Nephron (organoid): ENCODE data around the gene VTI1A.

Experiments
- H3K27ac Mint-ChIP-seq, 3 experiments: 2 replicates each; pipeline ENCODE4 v1.8.0; 2020; ENCODE audit warnings: mixed read lengths in 3 of 3, mild to moderate bottlenecking in 2 of 3, moderate library complexity in 1 of 3
- H3K27me3 Mint-ChIP-seq: 2 replicates; pipeline ENCODE4 v1.8.0; 2021; ENCODE audit warnings: low read depth, mild to moderate bottlenecking, moderate library complexity, mixed read lengths
- H3K36me3 Mint-ChIP-seq: 2 replicates; pipeline ENCODE4 v1.8.0; 2020; ENCODE audit warnings: low read depth, mixed read lengths
- H3K4me1 Mint-ChIP-seq: 2 replicates; pipeline ENCODE4 v1.8.0; 2020; ENCODE audit warnings: mixed read lengths
- H3K4me3 Mint-ChIP-seq, 3 experiments: 2 replicates each; pipeline ENCODE4 v1.8.0; 2020; ENCODE audit warnings: mild to moderate bottlenecking in 3 of 3, mixed read lengths in 3 of 3, moderate library complexity in 2 of 3
- H3K9me3 Mint-ChIP-seq: 2 replicates; pipeline ENCODE4 v1.8.0; 2020; ENCODE audit warnings: mixed read lengths
- TF ChIP-seq, protein P1 (sequence below), 3 experiments: fragments of 200-600 bp; sonication (generic); IDR thresholded peaks; one replicate each; pipeline ENCODE4 v1.5.0; 2021; ENCODE audit warnings: antibody characterized with exemption in 3 of 3; ENCODE audit not compliant: unreplicated experiment in 3 of 3

The VTI1A gene

DNA sequence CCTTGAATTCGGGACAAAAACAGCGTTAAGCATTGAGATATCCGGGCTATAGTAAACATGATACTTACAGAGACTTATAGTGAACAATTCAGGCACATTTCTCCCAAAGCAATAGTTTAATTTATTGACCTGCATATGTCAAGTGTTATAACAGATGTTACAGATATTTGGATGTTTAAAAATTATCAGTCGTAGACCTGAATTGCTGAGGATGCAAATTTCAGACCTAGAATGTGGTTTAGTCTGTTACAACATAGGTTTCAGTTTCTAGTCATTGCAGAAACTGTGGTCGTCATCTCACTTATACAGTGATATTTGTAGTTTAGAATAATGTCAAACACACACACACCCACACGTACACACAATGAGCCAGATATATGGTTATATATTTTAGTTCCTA is 85.2 kb downstream of the VTI1A start:
- Mint-ChIP-seq H3K36me3 (peaks cover 3% of the 10 kb centered on the region), H3K27ac (peak overlapping the region in 2 of 3 experiments; percentile 75 to 78), H3K4me1 (peaks cover 14% of the 10 kb centered on the region), H3K9me3 (no peaks in the 10 kb centered on the region), H3K27me3 (no peaks in the 10 kb centered on the region), H3K4me3 (peak overlapping the region in 1 of 3 experiments; percentile 73)
- TF ChIP-seq, protein P1, sequence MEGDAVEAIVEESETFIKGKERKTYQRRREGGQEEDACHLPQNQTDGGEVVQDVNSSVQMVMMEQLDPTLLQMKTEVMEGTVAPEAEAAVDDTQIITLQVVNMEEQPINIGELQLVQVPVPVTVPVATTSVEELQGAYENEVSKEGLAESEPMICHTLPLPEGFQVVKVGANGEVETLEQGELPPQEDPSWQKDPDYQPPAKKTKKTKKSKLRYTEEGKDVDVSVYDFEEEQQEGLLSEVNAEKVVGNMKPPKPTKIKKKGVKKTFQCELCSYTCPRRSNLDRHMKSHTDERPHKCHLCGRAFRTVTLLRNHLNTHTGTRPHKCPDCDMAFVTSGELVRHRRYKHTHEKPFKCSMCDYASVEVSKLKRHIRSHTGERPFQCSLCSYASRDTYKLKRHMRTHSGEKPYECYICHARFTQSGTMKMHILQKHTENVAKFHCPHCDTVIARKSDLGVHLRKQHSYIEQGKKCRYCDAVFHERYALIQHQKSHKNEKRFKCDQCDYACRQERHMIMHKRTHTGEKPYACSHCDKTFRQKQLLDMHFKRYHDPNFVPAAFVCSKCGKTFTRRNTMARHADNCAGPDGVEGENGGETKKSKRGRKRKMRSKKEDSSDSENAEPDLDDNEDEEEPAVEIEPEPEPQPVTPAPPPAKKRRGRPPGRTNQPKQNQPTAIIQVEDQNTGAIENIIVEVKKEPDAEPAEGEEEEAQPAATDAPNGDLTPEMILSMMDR (IDR thresholded peaks at IDR 0.05; ENCODE audit: unreplicated experiment in 3 of 3) = no peak

DNA sequence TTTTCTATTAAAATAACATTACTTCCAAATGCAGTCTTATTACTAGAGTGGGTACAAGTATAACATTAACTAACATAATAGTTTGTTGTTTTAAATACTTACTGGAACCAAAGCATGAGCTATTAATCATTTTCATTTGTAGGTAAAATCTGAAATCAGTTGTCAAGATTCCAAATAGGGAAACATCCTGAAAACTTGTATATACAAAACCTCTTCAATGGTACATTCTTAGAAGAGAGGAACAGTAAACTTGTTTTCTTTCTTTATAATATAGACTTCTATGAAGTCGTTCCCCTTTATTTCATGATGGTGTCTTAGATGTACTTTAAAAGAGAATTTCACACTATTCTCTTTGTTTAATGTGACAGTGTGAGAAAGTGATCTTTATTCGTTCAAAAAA is 85.9 kb downstream of the VTI1A start:
- Mint-ChIP-seq H3K27me3 (no peaks in the 10 kb centered on the region), H3K9me3 (no peaks in the 10 kb centered on the region), H3K4me3 (no peak overlapping the region), H3K27ac (no peak overlapping the region), H3K4me1 (peaks cover 14% of the 10 kb centered on the region), H3K36me3 (peaks cover 4% of the 10 kb centered on the region)
- TF ChIP-seq, protein P1 (IDR thresholded peaks at IDR 0.05; ENCODE audit: unreplicated experiment in 3 of 3) = no peak

DNA sequence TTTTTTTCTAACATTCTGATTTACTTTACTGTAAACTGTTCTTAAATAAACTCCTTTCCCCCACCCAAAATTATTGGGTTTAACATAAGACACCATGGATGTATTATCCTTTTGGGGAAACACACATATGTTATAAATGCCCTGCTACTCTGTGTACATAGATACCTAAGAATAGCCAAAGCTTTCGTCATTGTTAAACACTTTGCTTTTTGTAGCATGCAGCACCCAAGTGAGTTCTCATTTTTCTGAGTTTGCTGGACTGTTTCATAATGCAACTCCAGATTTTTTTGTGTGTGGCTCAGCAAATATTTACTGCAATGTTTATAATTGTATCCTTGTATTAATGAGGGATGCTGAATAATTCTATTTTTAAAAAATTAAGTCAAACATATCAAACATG is 86.9 kb downstream of the VTI1A start:
- no peak overlapping the region for H3K4me3 Mint-ChIP-seq
- TF ChIP-seq, protein P1 (IDR thresholded peaks at IDR 0.05; ENCODE audit: unreplicated experiment in 3 of 3) = no peak
- H3K9me3 Mint-ChIP-seq = no peaks in the 10 kb centered on the region
- H3K36me3 Mint-ChIP-seq = peaks cover 8% of the 10 kb centered on the region
- no peak overlapping the region for H3K27ac Mint-ChIP-seq
- peaks cover 14% of the 10 kb centered on the region for H3K4me1 Mint-ChIP-seq
- H3K27me3 Mint-ChIP-seq = no peaks in the 10 kb centered on the region

DNA sequence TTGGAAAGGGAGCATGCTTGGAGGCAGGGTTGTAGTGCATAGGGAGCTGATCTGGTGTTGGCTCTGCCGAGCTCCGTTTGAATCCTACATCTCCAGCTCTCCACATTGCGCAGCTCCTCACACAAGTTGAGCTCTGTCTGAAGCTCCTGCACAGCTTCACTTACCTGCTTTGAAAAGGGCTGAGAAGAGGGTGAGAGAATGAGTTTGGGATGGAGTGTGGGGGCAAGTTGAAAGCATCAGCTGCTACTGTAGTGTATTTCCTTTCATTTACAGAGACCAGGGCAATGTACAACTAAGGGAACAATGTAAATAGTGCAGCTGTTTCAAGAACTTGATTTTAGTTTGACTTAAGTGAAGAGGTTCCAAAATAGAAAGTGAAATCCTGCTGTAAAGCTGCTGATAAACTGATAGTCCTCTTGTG is 88.5 kb downstream of the VTI1A start:
- Mint-ChIP-seq H3K27ac (peak overlapping the region; percentile 16 to 30 (median 19)), H3K9me3 (no peaks in the 10 kb centered on the region), H3K4me3 (peak overlapping the region in 1 of 3 experiments; percentile 7), H3K36me3 (peaks cover 15% of the 10 kb centered on the region), H3K4me1 (peaks cover 14% of the 10 kb centered on the region), H3K27me3 (no peaks in the 10 kb centered on the region)
- TF ChIP-seq, protein P1 (IDR thresholded peaks at IDR 0.05; ENCODE audit: unreplicated experiment in 3 of 3) = no peak

GRCh38 chr10:112536663-112537062 is 89.6 kb downstream of the VTI1A start:
- H3K4me3 Mint-ChIP-seq = no peak overlapping the region
- TF ChIP-seq, protein P1 (IDR thresholded peaks at IDR 0.05; ENCODE audit: unreplicated experiment in 3 of 3) = no peak

DNA sequence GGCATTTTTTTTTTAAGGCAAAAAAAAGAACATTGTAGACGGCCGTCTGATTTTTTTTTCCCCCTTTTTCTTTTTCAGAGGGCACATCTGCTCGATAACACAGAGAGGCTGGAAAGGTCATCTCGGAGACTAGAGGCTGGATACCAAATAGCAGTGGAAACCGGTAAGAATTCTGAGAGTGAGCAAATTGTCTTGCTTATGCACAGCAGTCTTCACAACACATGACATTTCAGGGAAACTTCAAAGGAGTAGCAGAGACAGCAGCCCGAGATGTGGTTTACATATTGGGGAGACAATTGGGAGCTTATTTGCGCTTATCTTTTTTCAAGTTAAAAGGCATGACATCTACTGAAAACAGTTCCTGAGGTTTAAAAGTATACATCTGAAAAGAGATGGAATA is 91.2 kb downstream of the VTI1A start:
- TF ChIP-seq, protein P1 (IDR thresholded peaks at IDR 0.05; ENCODE audit: unreplicated experiment in 3 of 3) = no peak

More at GRCh38 chr10:112536663-112537062, 89.6 kb downstream of the VTI1A start:
- Mint-ChIP-seq H3K36me3 (peaks cover 14% of the 10 kb centered on the region), H3K27me3 (no peaks in the 10 kb centered on the region), H3K27ac (no peak overlapping the region), H3K9me3 (no peaks in the 10 kb centered on the region), H3K4me1 (peaks cover 13% of the 10 kb centered on the region)

More for the DNA sequence above, 91.2 kb downstream of the VTI1A start:
- H3K36me3 Mint-ChIP-seq = peaks cover 24% of the 10 kb centered on the region
- H3K9me3 Mint-ChIP-seq = no peaks in the 10 kb centered on the region
- no peak overlapping the region for H3K27ac Mint-ChIP-seq
- no peak overlapping the region for H3K4me3 Mint-ChIP-seq
- no peaks in the 10 kb centered on the region for H3K27me3 Mint-ChIP-seq
- H3K4me1 Mint-ChIP-seq = peaks cover 6% of the 10 kb centered on the region
